HG03135 (cell line): Measurements from ENCODE around the gene EDARADD.
"Not testable (repeated sequence)": the region's sequence is repeated elsewhere in the genome, so short reads cannot be mapped to it uniquely, and the experiment has no call there.

Experiments
- ATAC-seq: cut with Tn5 transposase; IDR thresholded peaks from one replicate; pipeline ENCODE4 v1.9.1; 2021; ENCODE audit warnings: mild to moderate bottlenecking, moderate library complexity; ENCODE audit not compliant: unreplicated experiment

EDARADD gene

GRCh38 chr1:236393681-236394481, at the start of gene EDARADD:
Gene EDARADD, plus strand, starts transcription at chr1:236394286. Its CDS starts 159 bp downstream, at chr1:236394445.
- no peak for ATAC-seq

GRCh38 chr1:236345728-236346127, 48.4 kb upstream of the EDARADD start:
- ATAC-seq = no peak

GRCh38 chr1:236348071-236348470, 46.0 kb upstream of the EDARADD start:
- ATAC-seq = no peak

GRCh38 chr1:236350308-236350707, 43.8 kb upstream of the EDARADD start:
- no peak for ATAC-seq

GRCh38 chr1:236351875-236352573, 42.1 kb upstream of the EDARADD start:
- no peak for ATAC-seq

GRCh38 chr1:236352747-236353146, 41.3 kb upstream of the EDARADD start:
- not testable (repeated sequence) for ATAC-seq

- ATAC-seq = no peak
Measured at GRCh38 chr1:236353813-236354212, 40.3 kb upstream of the EDARADD start.

GRCh38 chr1:236354330-236355147, 39.5 kb upstream of the EDARADD start:
- ATAC-seq = no peak

GRCh38 chr1:236356141-236356540, 37.9 kb upstream of the EDARADD start:
- no peak for ATAC-seq

GRCh38 chr1:236361909-236362590, 32.0 kb upstream of the EDARADD start:
- no peak for ATAC-seq

GRCh38 chr1:236363237-236363636, 30.8 kb upstream of the EDARADD start:
- no peak for ATAC-seq

GRCh38 chr1:236365999-236366570, 28.0 kb upstream of the EDARADD start:
- ATAC-seq = no peak

- not testable (repeated sequence) for ATAC-seq
Measured at GRCh38 chr1:236366681-236367080, 27.4 kb upstream of the EDARADD start.

- ATAC-seq = no peak
Measured at GRCh38 chr1:236370420-236370819, 23.7 kb upstream of the EDARADD start.

- no peak for ATAC-seq
Measured at GRCh38 chr1:236371083-236371482, 23.0 kb upstream of the EDARADD start.

- ATAC-seq = no peak
Measured at GRCh38 chr1:236377832-236378535, 16.1 kb upstream of the EDARADD start.

GRCh38 chr1:236381565-236382158, 12.4 kb upstream of the EDARADD start:
- ATAC-seq = no peak

- ATAC-seq = no peak
Measured at GRCh38 chr1:236388332-236388731, 5.8 kb upstream of the EDARADD start.

GRCh38 chr1:236389253-236389652, 4.8 kb upstream of the EDARADD start:
- no peak for ATAC-seq
